ENCODE data around the gene DNAI4.
"Not testable (repeated sequence)": the region's sequence is repeated elsewhere in the genome, so short reads cannot be mapped to it uniquely, and the experiment has no call there.

GRCh38 chr1:66872024-66872423 lies 52.6 kb downstream of the DNAI4 start:
- not testable (repeated sequence) for TF ChIP-seq EZH2 (IDR thresholded peaks at IDR 0.05); POLR2AphosphoS5 (IDR thresholded peaks at IDR 0.05; ENCODE audit: borderline replicate concordance, low read depth, low read length); FOXP2 (optimal IDR thresholded peaks at IDR 0.05; ENCODE audit: control extremely low read depth, extremely low read length, insufficient read depth)

Data from SK-N-MC (cell line).